Esophagus muscularis mucosa (tissue), 2 donors: Measurements from ENCODE around the gene TRIM24.

ENCODE experiments used
- EP300 ChIP-seq: sonication (generic); formaldehyde crosslinking; IDR thresholded peaks from one replicate; pipeline ENCODE4 v1.6.1; 2017; ENCODE audit warnings: antibody characterized with exemption
- POLR2A ChIP-seq: fragments of 450-650 bp; IDR thresholded peaks from one replicate; pipeline ENCODE4 v1.6.1; 2017; ENCODE audit warnings: antibody characterized with exemption, moderate library complexity, mild to moderate bottlenecking, low read depth

DNA sequence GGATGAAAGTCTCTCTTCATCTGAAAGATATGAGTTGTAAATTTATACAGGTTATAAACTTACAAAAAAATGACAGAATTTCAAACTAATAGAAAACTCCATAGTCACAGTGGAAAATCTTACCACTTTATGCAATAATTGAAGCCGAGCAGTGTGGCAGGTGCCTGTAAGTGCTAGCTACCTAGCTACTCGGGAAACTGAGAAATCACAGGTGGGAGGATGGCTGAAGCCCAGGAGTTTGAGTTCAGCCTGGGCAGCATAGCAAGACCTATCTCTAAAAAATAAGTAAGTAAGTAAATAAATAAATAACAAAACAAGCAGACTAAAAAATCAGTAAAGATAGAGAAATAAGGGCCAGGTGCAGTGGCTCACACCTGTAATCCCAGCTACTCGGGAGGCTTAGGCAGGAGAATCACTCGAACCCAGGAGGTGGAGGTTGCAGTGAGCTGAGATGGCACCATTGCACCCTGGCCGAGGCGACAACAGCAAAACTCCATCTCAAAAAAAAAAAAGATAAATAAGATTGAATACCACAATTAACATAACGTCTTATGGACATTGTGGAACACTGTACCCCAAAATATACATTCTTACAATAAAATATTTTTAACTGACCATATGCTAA lies 61.9 kb downstream of the TRIM24 start:
- TF ChIP-seq EP300 (no peak), POLR2A (no peak)
